HCT116 (cell line): ENCODE results near the gene SLC25A1.

Source experiments
- EZH2phosphoT487 ChIP-seq: fragments of 200-600 bp; IDR thresholded peaks from 2 replicates; pipeline ENCODE4 v1.6.1; 2018; ENCODE audit warnings: antibody characterized with exemption, borderline replicate concordance
- POLR2AphosphoS5 ChIP-seq: IDR thresholded peaks from 2 replicates; pipeline ENCODE4 v1.6.1; 2011; ENCODE audit warnings: mild to moderate bottlenecking, low read depth, low read length, moderate library complexity
- TF ChIP-seq, protein P1 (sequence below), 3 experiments: fragments of 200-600 bp in 1 of 3; sonication (generic) in 1 of 3; IDR thresholded peaks in 2 of 3; conservative IDR thresholded peaks in 1 of 3; 2 replicates each; pipeline ENCODE4 v1.5.1; 2012 to 2017; ENCODE audit warnings: low read depth in 2 of 3, low read length in 2 of 3, antibody characterized with exemption in 1 of 3, borderline replicate concordance in 1 of 3, control low read depth in 1 of 3, mild to moderate bottlenecking in 1 of 3, mixed read lengths in 1 of 3, mixed run types in 1 of 3, moderate library complexity in 1 of 3; ENCODE audit not compliant: insufficient read depth in 1 of 3

DNA sequence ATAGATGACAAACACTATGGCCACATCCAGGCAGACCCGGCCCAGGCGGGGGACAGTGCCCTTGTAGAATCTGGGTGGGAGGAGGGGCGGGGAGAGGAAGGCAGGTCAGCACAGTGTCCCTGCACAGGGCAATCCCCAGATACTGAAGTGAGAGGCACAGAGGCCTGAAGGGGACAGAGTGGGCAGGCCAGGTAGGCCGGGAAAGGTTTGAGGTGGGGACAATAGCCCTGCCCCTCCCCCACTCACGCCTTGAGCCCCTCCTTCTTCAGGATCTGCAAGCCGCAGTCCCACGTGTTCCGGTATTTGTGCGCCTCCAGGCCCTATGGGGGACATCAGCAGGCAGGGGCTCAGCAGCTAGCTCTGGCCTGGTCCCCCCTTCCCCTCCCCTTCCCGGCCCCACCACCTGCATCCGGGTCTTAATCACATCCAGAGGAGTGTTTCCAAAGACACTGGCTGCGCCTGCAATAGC lies 2.3 kb downstream of the SLC25A1 start:
- TF ChIP-seq POLR2AphosphoS5: peak; percentile 25; the same call in 1 of the 2 replicates
- TF ChIP-seq, protein P1, sequence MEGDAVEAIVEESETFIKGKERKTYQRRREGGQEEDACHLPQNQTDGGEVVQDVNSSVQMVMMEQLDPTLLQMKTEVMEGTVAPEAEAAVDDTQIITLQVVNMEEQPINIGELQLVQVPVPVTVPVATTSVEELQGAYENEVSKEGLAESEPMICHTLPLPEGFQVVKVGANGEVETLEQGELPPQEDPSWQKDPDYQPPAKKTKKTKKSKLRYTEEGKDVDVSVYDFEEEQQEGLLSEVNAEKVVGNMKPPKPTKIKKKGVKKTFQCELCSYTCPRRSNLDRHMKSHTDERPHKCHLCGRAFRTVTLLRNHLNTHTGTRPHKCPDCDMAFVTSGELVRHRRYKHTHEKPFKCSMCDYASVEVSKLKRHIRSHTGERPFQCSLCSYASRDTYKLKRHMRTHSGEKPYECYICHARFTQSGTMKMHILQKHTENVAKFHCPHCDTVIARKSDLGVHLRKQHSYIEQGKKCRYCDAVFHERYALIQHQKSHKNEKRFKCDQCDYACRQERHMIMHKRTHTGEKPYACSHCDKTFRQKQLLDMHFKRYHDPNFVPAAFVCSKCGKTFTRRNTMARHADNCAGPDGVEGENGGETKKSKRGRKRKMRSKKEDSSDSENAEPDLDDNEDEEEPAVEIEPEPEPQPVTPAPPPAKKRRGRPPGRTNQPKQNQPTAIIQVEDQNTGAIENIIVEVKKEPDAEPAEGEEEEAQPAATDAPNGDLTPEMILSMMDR (IDR thresholded peaks at IDR 0.05 in 2 of 3, conservative IDR thresholded peaks at IDR 0.05 in 1 of 3; ENCODE audit: borderline replicate concordance in 1 of 3, insufficient read depth in 1 of 3, low read depth in 2 of 3, low read length in 2 of 3): no peak
- no peak for TF ChIP-seq EZH2phosphoT487
